RWPE2 (cell line): ENCODE data around the gene PROKR1.
"Not testable (repeated sequence)": the region's sequence is repeated elsewhere in the genome, so short reads cannot be mapped to it uniquely, and the experiment has no call there.

Source experiments
- ATAC-seq: fragments of 200-7000 bp; cut with Tn5 transposase; 3 replicates; pipeline ENCODE4 v1.9.1; 2021; ENCODE audit warnings: low read depth
- DNase-seq: peaks from one replicate; pipeline ENCODE4 v3.0.0-alpha.2; 2020; ENCODE audit warnings: low spot score
- H3K27ac ChIP-seq: fragments of 450-650 bp; 2 replicates; pipeline ENCODE4 v1.5.1; 2017; ENCODE audit warnings: mild to moderate bottlenecking; ENCODE audit not compliant: poor library complexity, severe bottlenecking
- H3K27me3 ChIP-seq: fragments of 250-450 bp; sonication (Bioruptor Pico); 2 replicates; pipeline ENCODE4 v1.5.1; 2021; ENCODE audit warnings: mild to moderate bottlenecking, moderate library complexity; ENCODE audit not compliant: insufficient read depth, poor library complexity, severe bottlenecking
- H3K36me3 ChIP-seq: fragments of 250-450 bp; sonication (Bioruptor Pico); 2 replicates; pipeline ENCODE4 v1.5.1; 2020; ENCODE audit warnings: low read depth, mild to moderate bottlenecking, moderate library complexity
- H3K4me1 ChIP-seq: fragments of 250-450 bp; sonication (Bioruptor Pico); 2 replicates; pipeline ENCODE4 v1.5.1; 2021; ENCODE audit warnings: mild to moderate bottlenecking, moderate library complexity; ENCODE audit not compliant: insufficient read depth, poor library complexity, severe bottlenecking
- H3K4me3 ChIP-seq: fragments of 250-450 bp; sonication (Bioruptor Pico); 2 replicates; pipeline ENCODE4 v1.5.1; 2021; ENCODE audit warnings: mild to moderate bottlenecking, moderate library complexity; ENCODE audit not compliant: severe bottlenecking
- H3K9me3 ChIP-seq: fragments of 250-450 bp; sonication (Bioruptor Pico); 2 replicates; pipeline ENCODE4 v1.5.1; 2021; ENCODE audit warnings: mild to moderate bottlenecking, moderate library complexity; ENCODE audit not compliant: severe bottlenecking
- CTCF ChIP-seq: fragments of 450-650 bp; IDR thresholded peaks from one replicate; pipeline ENCODE4 v1.5.1; 2017; ENCODE audit warnings: mild to moderate bottlenecking, moderate library complexity; ENCODE audit not compliant: poor library complexity, severe bottlenecking

The PROKR1 gene

GRCh38 chr2:68673631-68674030 is 30.3 kb downstream of the PROKR1 start:
- DNase-seq = no peak
- H3K4me3 ChIP-seq = no peak overlapping the region
- H3K27me3 ChIP-seq = no peaks in the 10 kb centered on the region
- no peaks in the 10 kb centered on the region for H3K36me3 ChIP-seq
- H3K4me1 ChIP-seq = no peaks in the 10 kb centered on the region
- TF ChIP-seq CTCF = no peak
- H3K27ac ChIP-seq = no peak overlapping the region
- H3K9me3 ChIP-seq = no peaks in the 10 kb centered on the region
- ATAC-seq = no peak

GRCh38 chr2:68675470-68675869 is 32.1 kb downstream of the PROKR1 start:
- no peak for TF ChIP-seq CTCF
- ATAC-seq (no peak), DNase-seq (no peak)
- no peaks in the 10 kb centered on the region for H3K4me1 ChIP-seq
- no peaks in the 10 kb centered on the region for H3K36me3 ChIP-seq
- H3K27me3 ChIP-seq = no peaks in the 10 kb centered on the region
- H3K4me3 ChIP-seq = no peak overlapping the region
- no peaks in the 10 kb centered on the region for H3K9me3 ChIP-seq
- H3K27ac ChIP-seq = no peak overlapping the region

GRCh38 chr2:68677837-68678236 is 34.5 kb downstream of the PROKR1 start:
- not testable (repeated sequence) for H3K27ac ChIP-seq, H3K9me3 ChIP-seq, ATAC-seq, H3K36me3 ChIP-seq, DNase-seq, H3K27me3 ChIP-seq, H3K4me3 ChIP-seq, H3K4me1 ChIP-seq

- not testable (repeated sequence) for DNase-seq, H3K9me3 ChIP-seq
- H3K27ac ChIP-seq = peak overlapping the region; percentile 23
Measured at GRCh38 chr2:68679166-68679916, 36.0 kb downstream of the PROKR1 start.

GRCh38 chr2:68679917-68680267 is 36.5 kb downstream of the PROKR1 start:
- not testable (repeated sequence) for DNase-seq, ATAC-seq, H3K36me3 ChIP-seq, H3K4me1 ChIP-seq, H3K27me3 ChIP-seq, H3K9me3 ChIP-seq
- H3K4me3 ChIP-seq = peak overlapping the region; percentile 8
- H3K27ac ChIP-seq = peak overlapping the region; percentile 23

More at GRCh38 chr2:68679166-68679916, 36.0 kb downstream of the PROKR1 start:
- H3K36me3 ChIP-seq, H3K4me1 ChIP-seq, ATAC-seq, H3K27me3 ChIP-seq: not testable (repeated sequence)
- H3K4me3 ChIP-seq = peak overlapping the region; percentile 8

GRCh38 chr2:68684197-68684596 is 40.8 kb downstream of the PROKR1 start:
- Histone ChIP-seq H3K27me3 (no peaks in the 10 kb centered on the region), H3K9me3 (no peaks in the 10 kb centered on the region), H3K27ac (no peak overlapping the region), H3K4me1 (no peaks in the 10 kb centered on the region), H3K36me3 (no peaks in the 10 kb centered on the region), H3K4me3 (no peak overlapping the region)
- ATAC-seq = no peak
- no peak for DNase-seq
- TF ChIP-seq CTCF = no peak
